Thyroid gland (tissue), 4 donors: ENCODE measurements around the gene SALL4. TPM values are rescaled to one million over a fixed set of nuclear protein-coding genes. Genes with fewer than 3 reads are reported as not detected.

Experiments
- DNase-seq, 2 donors: peaks; one replicate each; pipeline ENCODE4 v3.0.0-alpha.2; 2019
- H3K27ac ChIP-seq, 3 donors: fragments of 200-600 bp; sonication (generic); 1 replicate in 2 of 3; 2 replicates in 1 of 3; pipeline ENCODE4 v1.5.1; 2016 to 2019; ENCODE audit warnings: mild to moderate bottlenecking in 1 of 3, moderate library complexity in 1 of 3
- H3K27me3 ChIP-seq: fragments of 200-600 bp; sonication (generic); one replicate; pipeline ENCODE4 v1.5.1; 2019
- H3K36me3 ChIP-seq, 2 donors: fragments of 200-600 bp; sonication (generic); one replicate each; pipeline ENCODE4 v1.5.1; 2016 to 2019
- H3K4me1 ChIP-seq, 2 donors: fragments of 200-600 bp; sonication (generic); one replicate each; pipeline ENCODE4 v1.5.1; 2017 to 2019
- H3K4me3 ChIP-seq, 3 donors: fragments of 200-600 bp; sonication (generic); replicated peaks in 1 of 3; 1 replicate in 2 of 3; 2 replicates in 1 of 3; pipeline ENCODE4 v1.5.1; 2016; ENCODE audit warnings: mild to moderate bottlenecking in 1 of 3
- H3K9me3 ChIP-seq: fragments of 200-600 bp; sonication (generic); one replicate; pipeline ENCODE4 v1.5.1; 2017
- POLR2A ChIP-seq, 2 donors: fragments of 450-650 bp; IDR thresholded peaks; one replicate each; pipeline ENCODE4 v1.6.1; 2017; ENCODE audit warnings: antibody characterized with exemption in 2 of 2, mild to moderate bottlenecking in 2 of 2, moderate library complexity in 1 of 2
- WGBS, 2 donors: methylation state at CpG; one replicate each; pipeline ENCODE4 v1.1.5; 2017; 5-methylcytosine and 5-hydroxymethylcytosine counted together
- intact Hi-C: fragments of 100-400 bp; cut with DNase I; formaldehyde crosslinking; loops from one replicate; pipeline ENCODE4 v1.15.1; 2023
- total RNA-seq, 4 donors: library from RNA; depleted of rRNA; stranded (reverse); fragments of >200 nt; gene quantifications; one replicate each; pipeline ENCODE4 v1.2.3, GENCODE V29; 2016
- TF ChIP-seq, protein P1 (sequence below), 6 experiments: fragments of 200-600 bp in 3 of 6; fragments of 450-650 bp in 3 of 6; sonication (generic) in 3 of 6; IDR thresholded peaks; one replicate each; pipeline ENCODE4 v1.5.1; 2016 to 2019; ENCODE audit warnings: antibody characterized with exemption in 6 of 6, mild to moderate bottlenecking in 2 of 6, inconsistent platforms in 1 of 6, moderate library complexity in 1 of 6

The SALL4 gene
- total RNA-seq, 4 donors from 2014 or later = 3.1 to 13.6 (median 6.7) TPM

- no peaks in the 10 kb centered on the region for H3K27me3 ChIP-seq
- intact Hi-C loops = no loop called here
- H3K4me1 ChIP-seq = peaks cover 8 to 22% of the 10 kb centered on the region in 2 donors
- DNase-seq = no peak
- TF ChIP-seq, protein P1, sequence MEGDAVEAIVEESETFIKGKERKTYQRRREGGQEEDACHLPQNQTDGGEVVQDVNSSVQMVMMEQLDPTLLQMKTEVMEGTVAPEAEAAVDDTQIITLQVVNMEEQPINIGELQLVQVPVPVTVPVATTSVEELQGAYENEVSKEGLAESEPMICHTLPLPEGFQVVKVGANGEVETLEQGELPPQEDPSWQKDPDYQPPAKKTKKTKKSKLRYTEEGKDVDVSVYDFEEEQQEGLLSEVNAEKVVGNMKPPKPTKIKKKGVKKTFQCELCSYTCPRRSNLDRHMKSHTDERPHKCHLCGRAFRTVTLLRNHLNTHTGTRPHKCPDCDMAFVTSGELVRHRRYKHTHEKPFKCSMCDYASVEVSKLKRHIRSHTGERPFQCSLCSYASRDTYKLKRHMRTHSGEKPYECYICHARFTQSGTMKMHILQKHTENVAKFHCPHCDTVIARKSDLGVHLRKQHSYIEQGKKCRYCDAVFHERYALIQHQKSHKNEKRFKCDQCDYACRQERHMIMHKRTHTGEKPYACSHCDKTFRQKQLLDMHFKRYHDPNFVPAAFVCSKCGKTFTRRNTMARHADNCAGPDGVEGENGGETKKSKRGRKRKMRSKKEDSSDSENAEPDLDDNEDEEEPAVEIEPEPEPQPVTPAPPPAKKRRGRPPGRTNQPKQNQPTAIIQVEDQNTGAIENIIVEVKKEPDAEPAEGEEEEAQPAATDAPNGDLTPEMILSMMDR (IDR thresholded peaks at IDR 0.05) = no peak
- no peak for TF ChIP-seq POLR2A (IDR thresholded peaks at IDR 0.05)
- no peaks in the 10 kb centered on the region for H3K36me3 ChIP-seq
- H3K4me3 ChIP-seq = no peak overlapping the region
- no peak overlapping the region for H3K27ac ChIP-seq
- H3K9me3 ChIP-seq = no peaks in the 10 kb centered on the region
- 86 to 88% methylated on average over 4 of the region's 4 CpGs for WGBS, 2 donors
Observed at GRCh38 chr20:51803148-51803854, 980 bp upstream of the SALL4 start.

GRCh38 chr20:51801823-51802123, 548 bp downstream of the SALL4 start:
- Histone ChIP-seq H3K27ac (peak overlapping the region; percentile 35 to 78 (median 52)), H3K27me3 (no peaks in the 10 kb centered on the region), H3K36me3 (no peaks in the 10 kb centered on the region), H3K4me1 (peaks cover 20 to 32% of the 10 kb centered on the region in 2 donors), H3K9me3 (no peaks in the 10 kb centered on the region), H3K4me3 (peak overlapping the region in 2 of 3 donors; percentile 54 to 57)
- TF ChIP-seq, protein P1 (IDR thresholded peaks at IDR 0.05) = no peak
- no peak for TF ChIP-seq POLR2A (IDR thresholded peaks at IDR 0.05)
- 3 to 5% methylated on average over 8 of the region's 8 CpGs for WGBS, 2 donors
- no peak for DNase-seq
- intact Hi-C loops = no loop called here

DNA sequence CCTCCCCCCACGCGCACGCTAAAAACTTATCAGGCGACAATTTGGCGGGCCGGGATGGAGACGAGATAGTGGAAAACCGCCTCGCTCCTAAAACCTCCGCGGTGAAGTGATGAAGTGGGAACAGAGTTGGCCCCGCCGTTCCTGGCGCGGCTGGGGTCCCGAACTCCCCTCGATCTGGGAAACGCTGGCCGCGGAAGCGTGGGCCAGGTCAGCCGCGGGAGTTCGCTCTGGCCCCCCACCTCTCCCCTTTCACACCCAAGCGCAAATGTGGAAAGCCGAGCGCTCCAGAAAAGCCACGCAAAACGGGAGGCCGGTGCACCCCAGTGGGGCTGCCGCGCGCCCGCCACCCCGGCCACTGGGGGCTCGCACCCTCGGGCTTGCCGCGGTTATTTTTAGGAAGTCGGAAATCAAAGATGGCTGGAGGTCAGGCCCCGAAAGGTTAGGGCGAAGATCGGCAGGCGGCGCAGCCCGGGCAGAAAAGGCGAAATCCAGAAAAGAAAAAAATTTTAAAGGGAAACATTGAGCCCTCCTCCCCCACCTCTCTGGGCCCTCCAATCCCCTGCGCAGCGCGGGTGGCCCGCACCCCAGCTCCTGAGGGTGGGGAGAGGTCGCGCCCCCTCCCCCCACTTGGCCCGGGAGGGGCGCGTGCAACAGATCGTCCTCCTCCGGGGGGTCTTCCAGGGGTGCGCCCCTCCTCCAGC, 1.0 kb downstream of the SALL4 start:
- DNase-seq = peak; percentile 37 to 40
- Histone ChIP-seq H3K9me3 (no peaks in the 10 kb centered on the region), H3K4me1 (peaks cover 25 to 37% of the 10 kb centered on the region in 2 donors), H3K36me3 (no peaks in the 10 kb centered on the region), H3K27ac (peak overlapping the region; percentile 35 to 78 (median 52)), H3K27me3 (no peaks in the 10 kb centered on the region), H3K4me3 (peak overlapping the region in 2 of 3 donors; percentile 54 to 57)
- intact Hi-C loops = no loop called here
- TF ChIP-seq, protein P1 (IDR thresholded peaks at IDR 0.05) = no peak
- no peak for TF ChIP-seq POLR2A (IDR thresholded peaks at IDR 0.05)
- WGBS, 2 donors = 0 to 1% methylated on average over 34 to 45 of the region's 59 CpGs

GRCh38 chr20:51800872-51801121, 1.5 kb downstream of the SALL4 start:
- DNase-seq = peak; percentile 50 to 51
- Histone ChIP-seq H3K4me3 (peak overlapping the region in 2 of 3 donors; percentile 54 to 57), H3K9me3 (no peaks in the 10 kb centered on the region), H3K36me3 (no peaks in the 10 kb centered on the region), H3K27me3 (no peaks in the 10 kb centered on the region), H3K27ac (peak overlapping the region in 2 of 3 donors; percentile 52 to 78), H3K4me1 (peaks cover 27 to 42% of the 10 kb centered on the region in 2 donors)
- intact Hi-C loops = no loop called here
- WGBS, 2 donors = 1% methylated on average over 18 of the region's 18 CpGs
- TF ChIP-seq, protein P1 (IDR thresholded peaks at IDR 0.05) = no peak
- no peak for TF ChIP-seq POLR2A (IDR thresholded peaks at IDR 0.05)
